Stimulated activated CD8-positive, alpha-beta memory T cell treated with anti-CD3 and anti-CD28 coated beads, Interleukin-12 subunit alpha, Interleukin-12 subunit beta, amount 100 ng/mL, for 4 hours (primary cell): ENCODE data around the gene CASP14.
"Not testable (repeated sequence)": the region's sequence is repeated elsewhere in the genome, so short reads cannot be mapped to it uniquely, and the experiment has no call there.

Experiments
- DNase-seq: peaks from one replicate; pipeline ENCODE4 v3.0.0-alpha.2; 2020; ENCODE audit warnings: low read depth

CASP14 gene

DNA sequence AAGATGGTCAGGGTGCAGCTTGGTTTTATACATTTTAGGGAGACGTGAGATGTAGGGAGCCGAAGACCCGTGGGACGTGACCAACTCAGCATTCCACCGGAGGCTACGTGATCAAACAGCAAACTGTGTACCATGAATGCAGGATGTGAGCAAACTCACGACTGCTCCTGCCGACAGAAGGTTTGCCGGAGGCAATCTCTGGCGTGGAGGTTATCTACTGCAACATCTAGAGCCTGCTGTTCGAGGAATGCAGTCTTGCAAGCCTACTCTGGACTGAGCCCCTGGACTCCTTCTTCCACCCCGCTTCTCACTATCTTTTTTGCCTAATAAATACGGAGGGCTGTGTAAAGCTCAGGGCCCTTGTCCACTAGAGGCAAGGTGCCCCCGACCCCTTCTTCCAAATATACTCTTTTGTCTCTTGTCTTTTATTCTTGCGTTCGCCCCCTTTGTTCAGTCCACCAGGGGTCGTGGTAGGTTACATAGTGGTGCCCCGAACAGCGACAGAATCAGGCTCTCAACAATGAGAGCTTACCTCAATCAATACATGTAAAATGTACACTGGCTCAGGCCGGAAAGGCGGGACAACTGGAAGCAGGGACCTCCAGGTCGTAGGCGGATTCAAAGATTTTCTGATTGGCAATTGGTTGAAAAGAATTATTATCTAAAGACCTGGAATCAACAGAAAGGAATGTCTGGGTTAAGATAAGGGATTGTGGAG is 23.8 kb downstream of the CASP14 start:
- no peak for DNase-seq

DNA sequence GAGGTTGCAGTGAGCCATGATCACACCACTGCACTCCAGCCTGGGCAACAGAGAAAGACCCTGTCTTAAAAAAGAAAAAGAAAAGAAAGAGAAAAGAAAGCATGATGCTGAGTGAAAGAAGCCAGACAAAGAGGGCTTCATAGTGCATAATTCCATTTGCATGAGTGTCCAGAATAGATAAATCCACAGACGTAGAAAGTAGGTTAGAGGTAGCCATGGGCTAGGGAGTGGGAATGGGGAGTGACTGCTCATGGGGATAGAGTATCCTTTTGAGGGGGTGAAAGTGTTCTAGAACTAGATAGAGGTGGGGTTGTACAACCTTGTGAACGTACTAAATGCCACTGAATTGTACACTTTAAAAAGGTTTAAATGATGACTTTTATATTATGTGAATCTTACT is 25.1 kb downstream of the CASP14 start:
- no peak for DNase-seq

DNA sequence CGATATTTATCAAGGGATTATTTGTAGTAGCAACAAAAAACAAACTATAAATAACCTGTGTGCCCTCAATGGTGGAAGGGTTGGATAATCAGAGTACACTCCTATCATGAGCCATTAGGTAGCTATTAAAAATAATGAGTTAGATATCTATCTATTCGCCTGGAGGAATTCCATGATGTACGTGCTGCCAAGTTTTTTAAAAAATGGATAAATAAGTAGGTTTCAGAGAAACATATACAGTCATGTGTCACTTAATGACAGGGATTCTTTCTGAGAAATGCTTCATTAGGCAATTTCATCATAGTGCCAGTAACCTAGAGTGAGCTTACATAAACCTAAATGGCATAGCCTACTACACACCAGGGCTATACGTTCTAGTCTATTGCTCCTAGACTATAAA is 26.5 kb downstream of the CASP14 start:
- no peak for DNase-seq

DNA sequence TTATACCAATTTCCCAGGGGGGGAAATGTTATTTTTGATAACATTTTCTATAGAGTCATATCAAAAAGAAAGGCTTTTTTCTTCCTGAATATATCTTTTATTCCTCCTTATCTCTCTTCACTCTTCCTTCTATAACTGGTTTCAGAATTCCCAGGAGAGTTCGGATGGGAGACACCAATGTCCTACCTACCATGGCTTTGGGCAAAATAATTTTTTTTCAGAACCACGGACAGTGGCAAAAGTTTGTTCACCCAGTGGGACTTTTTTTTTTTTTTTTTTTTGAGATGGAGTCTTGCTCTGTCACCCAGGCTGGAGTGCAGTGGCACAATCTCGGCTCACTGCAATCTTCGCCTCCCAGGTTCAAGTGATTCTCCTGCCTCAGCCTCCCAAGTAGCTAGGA is 30.7 kb downstream of the CASP14 start:
- DNase-seq, result not testable (repeated sequence)

DNA sequence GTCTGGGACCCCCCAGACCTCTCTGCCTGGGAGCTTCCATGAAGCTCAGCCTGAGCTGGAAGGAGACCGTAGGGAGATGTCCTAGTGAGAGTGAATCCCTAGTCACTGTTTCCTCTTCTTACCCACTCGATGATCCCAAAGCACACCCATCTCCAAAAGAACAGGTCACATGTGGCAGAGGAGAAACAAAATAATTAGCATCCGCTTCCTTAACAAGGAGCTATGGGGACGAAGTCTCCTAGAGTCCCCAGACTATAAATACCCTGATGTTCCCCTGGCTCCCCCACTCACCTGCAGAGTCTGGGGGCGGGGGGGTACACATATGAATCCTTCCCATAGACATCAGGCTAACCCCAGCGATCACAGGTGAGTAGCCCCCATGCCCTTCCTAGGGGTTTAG is 32.6 kb downstream of the CASP14 start, which contains the start of gene OR1I1:
OR1I1 (plus strand) TSS at position 301 of the 400 bp plus-strand sequence. CDS start 4,855 bp downstream, outside the sequence.
- no peak for DNase-seq

DNA sequence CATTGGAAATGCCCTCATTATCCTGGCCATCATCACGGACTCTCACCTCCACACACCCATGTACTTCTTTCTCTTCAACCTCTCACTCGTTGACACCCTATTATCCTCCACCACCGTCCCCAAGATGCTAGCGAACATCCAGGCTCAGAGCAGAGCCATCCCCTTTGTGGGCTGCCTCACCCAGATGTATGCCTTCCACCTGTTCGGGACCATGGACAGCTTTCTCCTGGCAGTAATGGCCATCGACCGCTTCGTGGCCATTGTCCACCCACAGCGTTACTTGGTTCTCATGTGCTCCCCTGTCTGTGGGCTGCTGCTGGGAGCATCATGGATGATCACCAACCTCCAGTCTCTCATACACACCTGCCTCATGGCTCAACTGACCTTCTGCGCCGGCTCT is 37.9 kb downstream of the CASP14 start:
- no peak for DNase-seq

DNA sequence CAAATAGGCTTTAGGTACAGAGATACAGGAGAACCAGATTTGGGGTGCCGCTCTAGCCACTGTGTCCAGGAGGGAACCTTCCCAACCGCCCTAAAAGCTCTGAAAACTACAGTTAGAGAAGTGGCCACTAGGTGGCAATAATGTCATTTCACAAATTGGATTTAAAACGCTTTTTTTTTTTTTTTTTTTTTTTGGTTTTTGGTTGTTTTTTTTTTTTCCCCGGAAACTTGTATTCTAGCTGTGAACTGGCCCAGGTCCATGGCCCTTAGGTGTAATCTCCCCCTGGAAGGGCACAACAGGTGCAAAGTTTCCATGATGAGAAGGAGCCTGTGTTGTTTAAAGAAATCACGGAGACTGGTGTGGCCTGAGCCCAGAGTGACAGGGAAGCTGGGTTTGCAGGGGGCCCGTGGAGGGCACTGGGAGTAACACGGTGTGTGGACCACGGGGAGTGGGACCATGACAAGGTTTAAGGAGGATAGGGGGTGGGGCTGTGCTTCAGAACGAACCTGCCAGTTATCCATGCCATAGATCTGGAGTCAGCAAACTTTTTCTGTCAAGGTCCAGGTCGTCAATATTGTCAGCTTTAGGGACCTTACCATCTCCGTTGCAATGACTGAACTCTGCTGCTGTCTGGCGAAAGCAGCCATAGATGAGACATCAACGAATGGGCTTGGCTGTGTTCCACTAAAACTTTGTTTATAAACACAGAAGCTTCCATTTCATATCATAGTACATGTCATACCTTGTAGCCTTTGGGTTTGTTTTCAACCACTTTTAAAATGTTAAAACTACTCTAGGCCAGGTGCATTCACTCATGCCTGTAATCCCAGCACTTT is 42.9 kb downstream of the CASP14 start:
- DNase-seq, result no peak

DNA sequence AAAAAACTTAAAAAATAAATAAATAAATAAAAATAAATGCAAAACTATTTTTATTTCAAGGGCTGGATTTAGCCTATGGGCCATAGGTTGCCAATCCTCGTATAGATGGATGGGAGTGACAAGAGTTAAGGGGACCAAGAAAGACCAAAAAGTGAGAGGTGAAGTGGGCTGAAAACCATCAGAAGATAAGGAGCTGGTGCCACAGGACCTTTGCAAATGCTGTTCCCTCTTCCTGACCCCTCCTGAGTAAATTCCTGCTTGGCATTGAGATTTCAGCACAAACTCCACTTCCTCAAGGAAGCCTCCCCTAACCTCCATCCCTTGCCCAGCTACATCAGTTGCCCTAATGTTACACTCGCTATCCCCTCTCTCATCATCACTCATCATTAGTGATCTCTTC is 43.7 kb downstream of the CASP14 start:
- no peak for DNase-seq

DNA sequence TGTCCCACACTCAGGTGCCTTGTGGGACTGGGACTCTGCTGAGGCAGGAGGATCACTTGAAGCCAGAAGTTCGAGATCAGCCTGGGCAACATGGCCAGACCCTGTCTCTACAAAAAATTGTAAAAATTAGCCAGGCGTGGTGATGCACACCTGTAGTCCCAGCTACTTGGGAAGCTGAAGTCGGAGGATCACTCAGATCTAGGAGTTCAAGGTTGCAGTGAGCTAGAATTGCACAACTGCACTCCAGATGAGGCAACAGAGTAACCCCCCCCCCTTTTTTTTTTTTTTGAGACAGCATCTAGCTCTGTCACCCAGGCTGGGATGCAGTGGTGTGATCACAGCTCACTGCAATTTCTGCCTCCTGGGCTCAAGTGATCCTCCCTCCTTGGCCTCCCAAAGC is 46.9 kb downstream of the CASP14 start:
- DNase-seq, result no peak

DNA sequence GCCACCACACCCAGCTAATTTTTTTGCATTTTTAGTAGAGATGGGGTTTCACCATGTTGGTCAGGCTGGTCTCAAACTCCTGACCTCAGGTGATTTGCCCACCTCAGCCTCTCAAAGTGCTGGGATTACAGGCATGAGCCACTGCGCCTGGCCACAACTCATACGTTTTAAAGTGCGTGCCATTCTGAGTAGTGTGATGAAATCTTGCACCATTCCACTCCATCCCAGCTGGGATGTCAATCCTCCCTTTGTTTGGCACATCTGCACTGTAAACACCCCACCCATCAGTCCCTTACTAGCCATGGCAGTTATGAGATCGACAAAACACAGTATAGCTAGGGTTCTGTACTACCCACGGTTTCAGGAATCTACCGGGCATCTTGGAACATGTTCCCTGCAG is 48.7 kb downstream of the CASP14 start:
- DNase-seq, result not testable (repeated sequence)

DNA sequence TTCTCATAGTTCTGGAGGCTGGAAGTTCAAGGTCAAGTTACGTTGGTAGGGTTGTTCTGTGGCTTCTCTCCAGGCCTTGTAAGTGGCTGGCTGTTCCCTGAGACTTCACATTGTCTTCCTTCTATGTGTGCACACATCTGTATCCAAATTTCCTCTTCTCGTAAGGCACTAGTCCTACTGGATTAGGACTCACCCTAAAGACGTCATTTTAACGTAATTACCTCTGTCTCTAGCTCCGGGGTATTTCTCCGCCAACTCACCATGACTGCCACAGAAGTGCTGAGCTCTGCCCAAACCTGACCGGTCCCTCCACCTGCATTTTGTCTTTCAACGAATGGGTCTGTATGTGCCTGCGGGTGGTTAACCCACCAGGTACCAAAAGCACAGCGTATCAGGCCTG is 49.2 kb downstream of the CASP14 start:
- DNase-seq, result no peak

DNA sequence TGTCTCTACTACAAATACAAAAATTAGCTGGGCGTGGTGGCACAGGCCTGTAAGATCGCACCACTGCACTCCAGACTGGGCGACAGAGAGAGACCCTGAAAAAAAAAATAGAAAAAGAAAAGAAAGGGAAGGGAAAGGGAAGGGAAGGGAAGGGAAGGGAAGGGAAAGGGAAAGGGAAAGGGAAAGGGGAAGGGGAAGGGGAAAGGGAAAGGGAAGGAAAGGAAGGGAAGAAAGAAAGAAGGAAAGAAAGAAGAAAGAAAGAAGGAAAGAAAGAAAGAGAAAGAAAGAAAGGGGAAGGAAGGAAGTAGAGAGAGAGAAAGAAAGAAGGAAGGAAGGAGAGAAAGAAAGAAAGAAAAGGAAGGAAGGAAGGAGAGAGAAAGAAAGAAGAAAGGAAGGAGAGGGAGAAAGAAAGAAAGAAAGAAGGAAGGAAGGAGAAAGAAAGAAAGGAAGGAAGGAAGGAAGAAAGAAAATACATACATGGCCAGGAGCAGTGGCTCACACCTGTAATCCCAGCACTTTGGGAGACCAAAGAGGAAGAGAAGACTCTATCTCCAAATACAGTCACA is 49.8 kb downstream of the CASP14 start:
- DNase-seq, result no peak

DNA sequence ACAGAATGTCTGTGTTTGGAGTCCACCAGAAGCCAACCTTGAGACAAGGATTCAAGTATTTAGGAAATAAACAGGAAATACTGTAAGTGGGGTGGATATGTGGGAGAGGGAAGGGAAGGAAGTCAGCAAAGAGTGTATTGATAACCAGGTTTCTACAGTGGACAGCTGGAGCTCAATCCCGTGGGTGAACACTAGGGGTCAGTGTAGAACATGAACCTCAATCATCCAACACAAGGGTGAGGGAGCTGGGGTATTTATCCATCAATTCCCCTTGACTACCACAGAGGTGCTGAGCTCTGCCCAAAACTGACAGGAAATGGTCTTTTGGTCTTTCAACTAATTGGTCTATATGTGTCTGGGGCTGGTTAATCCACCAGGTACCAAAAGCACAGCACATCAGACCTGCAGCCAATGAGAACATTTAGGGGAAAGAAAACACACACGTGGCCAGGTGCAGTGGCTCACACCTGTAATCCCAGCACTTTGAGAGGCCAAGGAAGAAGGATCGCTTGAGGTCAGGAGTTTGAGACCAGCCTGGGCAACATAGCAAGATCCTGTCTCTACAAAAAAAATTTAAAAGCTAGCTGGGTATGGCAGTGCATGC is 52.3 kb downstream of the CASP14 start:
- no peak for DNase-seq

DNA sequence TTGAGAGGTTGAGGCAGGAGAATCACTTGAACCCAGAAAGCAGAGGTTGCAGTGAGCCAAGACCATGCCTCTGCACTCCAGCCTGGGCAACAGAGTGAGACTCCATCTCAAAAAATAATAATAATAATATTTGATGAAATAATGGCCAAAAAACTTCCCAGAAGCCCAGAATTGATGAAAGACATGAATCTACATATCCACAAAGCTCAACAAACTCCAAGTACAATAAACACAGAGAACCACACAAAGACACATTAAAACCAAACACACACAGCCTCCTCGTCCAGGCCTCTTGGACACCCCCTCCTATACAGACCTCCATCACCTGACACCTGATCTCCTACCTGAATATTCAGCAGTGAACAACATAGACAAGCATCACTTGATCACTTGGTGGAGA is 54.7 kb downstream of the CASP14 start:
- no peak for DNase-seq

DNA sequence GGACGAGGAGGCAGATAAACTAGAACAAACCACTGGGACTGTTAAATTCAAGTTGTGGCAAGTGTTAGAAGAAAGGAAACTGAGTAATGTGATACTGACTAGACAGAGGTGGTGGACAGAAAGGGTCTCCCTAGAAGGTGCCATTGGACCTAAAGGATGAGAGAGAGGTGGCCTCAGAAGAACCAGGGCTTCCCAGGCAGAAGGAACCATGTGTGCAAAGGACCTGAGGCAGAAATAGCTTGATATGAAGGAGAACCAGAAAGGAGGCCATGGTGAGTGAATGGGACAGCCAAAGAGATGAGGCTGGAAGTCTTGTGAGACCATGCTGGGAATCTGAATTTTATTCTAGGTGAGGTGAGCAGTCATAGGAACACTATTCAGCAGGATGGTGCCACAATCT is 55.1 kb downstream of the CASP14 start:
- no peak for DNase-seq

DNA sequence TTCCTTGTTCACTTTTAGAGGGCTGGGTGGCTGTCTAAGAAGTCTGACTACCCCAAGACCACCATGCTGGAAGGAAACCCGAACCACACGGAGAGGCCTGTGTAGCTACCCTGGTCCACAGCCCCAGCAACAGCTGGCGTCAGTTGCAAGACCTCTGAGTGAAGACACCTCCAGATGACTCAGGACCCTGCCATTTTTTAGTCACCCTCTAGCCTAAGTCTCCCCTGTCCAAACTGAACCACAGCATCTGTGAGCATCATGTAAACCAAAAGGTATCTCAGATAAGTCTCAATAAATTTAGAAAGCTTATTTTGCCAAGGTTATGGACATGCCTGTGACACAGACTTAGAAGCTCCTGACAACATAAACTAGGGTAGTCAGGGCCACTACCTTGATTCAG is 55.8 kb downstream of the CASP14 start:
- no peak for DNase-seq

DNA sequence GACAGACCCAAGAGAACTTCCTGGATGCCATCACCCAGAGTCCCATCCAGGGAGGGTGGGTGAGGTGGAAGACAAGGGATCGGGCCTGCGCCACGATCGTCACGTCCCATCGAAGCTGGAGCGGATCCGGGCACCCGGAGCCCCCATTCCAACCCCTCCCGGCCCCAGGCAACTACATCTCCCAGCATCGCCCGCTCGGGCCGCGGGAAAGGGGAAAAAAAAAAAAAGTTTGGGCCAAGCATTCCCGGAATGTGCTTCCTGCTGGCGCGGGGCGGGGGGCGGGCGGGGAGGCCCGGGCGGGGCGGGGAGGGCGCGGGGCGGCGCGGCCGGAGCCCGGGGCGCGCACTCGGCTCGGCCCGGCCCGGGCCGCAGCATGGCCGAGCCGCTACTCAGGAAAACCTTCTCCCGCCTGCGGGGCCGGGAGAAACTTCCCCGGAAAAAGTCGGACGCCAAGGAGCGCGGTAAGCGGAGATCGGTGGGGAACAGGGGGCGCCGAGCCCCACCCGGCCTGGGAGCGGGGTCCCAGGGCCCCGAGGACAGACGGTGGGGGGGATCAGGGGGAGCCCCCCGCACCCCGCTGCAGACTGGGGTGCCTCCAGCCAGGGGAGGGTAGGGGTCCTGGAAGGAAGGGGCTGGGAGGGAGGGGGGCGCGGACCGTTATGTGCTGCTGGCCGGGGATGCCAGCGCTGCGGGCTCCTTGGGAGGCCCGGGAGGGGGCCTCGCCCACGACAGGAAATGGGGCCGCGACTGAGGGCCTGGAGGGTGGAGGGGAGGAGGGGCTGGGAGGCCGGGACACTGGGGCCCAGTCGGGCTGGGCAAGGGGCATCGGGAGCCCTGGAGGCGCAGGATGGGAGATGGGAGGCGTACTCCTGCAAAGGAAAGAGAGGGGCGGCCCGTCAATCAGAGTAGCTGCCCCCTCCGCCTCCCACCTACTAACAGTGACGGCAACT is 58.1 kb downstream of the CASP14 start, which contains the start of gene SYDE1:
SYDE1 (plus strand) TSS at position 341 of the 950 bp plus-strand sequence; CDS start at position 374, 33 bp downstream.
- DNase-seq, result no peak
